ENCODE measurements around the gene PDS5A.
A peak's percentile ranks its signal among the peaks of the same experiment; 100 is the strongest.
"Not testable (repeated sequence)": the region's sequence is repeated elsewhere in the genome, so short reads cannot be mapped to it uniquely, and the experiment has no call there.

PDS5A gene

DNA sequence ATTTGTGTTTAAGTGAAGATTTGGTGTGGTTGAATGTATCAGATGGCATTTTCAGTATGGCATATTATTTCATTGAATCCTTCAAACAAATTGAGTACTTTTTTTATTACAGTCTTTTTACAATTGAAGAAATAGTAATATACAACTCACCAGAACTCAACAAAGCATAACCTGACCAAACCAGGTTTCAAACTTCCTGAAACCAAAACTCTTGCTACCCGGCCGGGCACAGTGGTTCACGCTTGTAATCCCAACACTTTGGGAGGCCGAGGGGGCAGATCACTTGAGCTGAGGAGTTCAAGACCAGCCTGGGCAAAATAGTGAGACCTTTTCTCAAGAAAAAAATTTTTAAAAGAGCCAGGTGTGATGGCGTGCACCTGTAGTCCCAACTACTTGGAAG lies 185.6 kb downstream of the PDS5A start:
- no peak for DNase-seq
- Histone ChIP-seq H4K8ac (ENCODE audit: low read depth, low read length) (no peak overlapping the region), H3K9ac (ENCODE audit: low read length) (no peak overlapping the region), H2BK12ac (ENCODE audit: low read length) (no peak overlapping the region), H3K14ac (ENCODE audit: low read length) (no peak overlapping the region), H4K12ac (ENCODE audit: low read depth, low read length) (no peak overlapping the region), H3K79me2 (ENCODE audit: control insufficient read depth, insufficient read depth, low read length, poor library complexity) (no peaks in the 10 kb centered on the region), H3K36me3 (ENCODE audit: control insufficient read depth in 1 of 2, insufficient read depth in 2 of 2, low read length in 2 of 2) (no peaks in the 10 kb centered on the region), H3K4me3 (ENCODE audit: low read depth, low read length) (no peak overlapping the region), H3K9me3 (ENCODE audit: insufficient read depth, low read depth, low read length) (no peaks in the 10 kb centered on the region), H3K4me2 (ENCODE audit: low read length) (no peak overlapping the region), H3K79me1 (ENCODE audit: low read length) (no peaks in the 10 kb centered on the region), H2AK5ac (ENCODE audit: low read length) (no peak overlapping the region), H2BK120ac (ENCODE audit: insufficient read depth, low read length, poor library complexity) (no peak overlapping the region), H3K4me1 (ENCODE audit: control insufficient read depth in 1 of 2, insufficient read depth in 2 of 2, low read length in 2 of 2) (no peaks in the 10 kb centered on the region), H3K27ac (ENCODE audit: low read depth, low read length) (no peak overlapping the region), H4K91ac (ENCODE audit: low read depth, low read length) (no peak overlapping the region), H2BK5ac (ENCODE audit: low read depth, low read length, poor library complexity) (no peak overlapping the region), H3K18ac (ENCODE audit: low read length) (no peak overlapping the region), H3K27me3 (ENCODE audit: insufficient read depth, low read length) (no peaks in the 10 kb centered on the region), H3K4ac (ENCODE audit: low read depth, low read length) (no peak overlapping the region), H3K23ac (ENCODE audit: low read length) (no peak overlapping the region), H2AFZ (ENCODE audit: insufficient read depth, low read length, poor library complexity) (no peak overlapping the region)
- WGBS (ENCODE audit: extremely low coverage, insufficient coverage, insufficient read length), result no CpG with 5 or more reads among the region's 5 CpGs

GRCh38 chr4:39786838-39787237 lies 190.9 kb downstream of the PDS5A start:
- no peaks in the 10 kb centered on the region for H3K9me3 ChIP-seq (ENCODE audit: insufficient read depth, low read depth, low read length)
- no peak for DNase-seq
- no peak overlapping the region for H3K18ac ChIP-seq (ENCODE audit: low read length)
- no peak overlapping the region for H3K4me2 ChIP-seq (ENCODE audit: low read length)
- H3K4ac ChIP-seq (ENCODE audit: low read depth, low read length), result no peak overlapping the region
- no CpG with 5 or more reads among the region's 4 CpGs for WGBS (ENCODE audit: extremely low coverage, insufficient coverage, insufficient read length)
- no peaks in the 10 kb centered on the region for H3K4me1 ChIP-seq (ENCODE audit: control insufficient read depth in 1 of 2, insufficient read depth in 2 of 2, low read length in 2 of 2)
- H2BK120ac ChIP-seq (ENCODE audit: insufficient read depth, low read length, poor library complexity), result no peak overlapping the region
- no peak overlapping the region for H3K4me3 ChIP-seq (ENCODE audit: low read depth, low read length)
- no peak overlapping the region for H3K23ac ChIP-seq (ENCODE audit: low read length)
- H3K9ac ChIP-seq (ENCODE audit: low read length), result no peak overlapping the region
- no peak overlapping the region for H3K27ac ChIP-seq (ENCODE audit: low read depth, low read length)
- H3K14ac ChIP-seq (ENCODE audit: low read length), result no peak overlapping the region
- no peak overlapping the region for H2BK5ac ChIP-seq (ENCODE audit: low read depth, low read length, poor library complexity)
- no peaks in the 10 kb centered on the region for H3K36me3 ChIP-seq (ENCODE audit: control insufficient read depth in 1 of 2, insufficient read depth in 2 of 2, low read length in 2 of 2)
- no peaks in the 10 kb centered on the region for H3K79me1 ChIP-seq (ENCODE audit: low read length)
- no peak overlapping the region for H2AFZ ChIP-seq (ENCODE audit: insufficient read depth, low read length, poor library complexity)
- H3K27me3 ChIP-seq (ENCODE audit: insufficient read depth, low read length), result no peaks in the 10 kb centered on the region
- no peak overlapping the region for H2AK5ac ChIP-seq (ENCODE audit: low read length)
- H2BK12ac ChIP-seq (ENCODE audit: low read length), result no peak overlapping the region
- no peaks in the 10 kb centered on the region for H3K79me2 ChIP-seq (ENCODE audit: control insufficient read depth, insufficient read depth, low read length, poor library complexity)
- H4K91ac ChIP-seq (ENCODE audit: low read depth, low read length), result no peak overlapping the region
- H4K8ac ChIP-seq (ENCODE audit: low read depth, low read length), result no peak overlapping the region
- no peak overlapping the region for H4K12ac ChIP-seq (ENCODE audit: low read depth, low read length)

- WGBS (ENCODE audit: extremely low coverage, insufficient coverage, insufficient read length), result no CpG with 5 or more reads among the region's 1 CpG
- Histone ChIP-seq H3K18ac (ENCODE audit: low read length) (no peak overlapping the region), H3K36me3 (ENCODE audit: control insufficient read depth in 1 of 2, insufficient read depth in 2 of 2, low read length in 2 of 2) (no peaks in the 10 kb centered on the region), H3K27ac (ENCODE audit: low read depth, low read length) (no peak overlapping the region), H3K4ac (ENCODE audit: low read depth, low read length) (no peak overlapping the region), H3K79me2 (ENCODE audit: control insufficient read depth, insufficient read depth, low read length, poor library complexity) (no peaks in the 10 kb centered on the region), H3K4me1 (ENCODE audit: control insufficient read depth in 1 of 2, insufficient read depth in 2 of 2, low read length in 2 of 2) (no peaks in the 10 kb centered on the region), H4K12ac (ENCODE audit: low read depth, low read length) (no peak overlapping the region), H3K79me1 (ENCODE audit: low read length) (no peaks in the 10 kb centered on the region), H2AK5ac (ENCODE audit: low read length) (no peak overlapping the region), H3K14ac (ENCODE audit: low read length) (no peak overlapping the region), H3K27me3 (ENCODE audit: insufficient read depth, low read length) (no peaks in the 10 kb centered on the region), H4K8ac (ENCODE audit: low read depth, low read length) (no peak overlapping the region), H2BK120ac (ENCODE audit: insufficient read depth, low read length, poor library complexity) (no peak overlapping the region), H2BK5ac (ENCODE audit: low read depth, low read length, poor library complexity) (no peak overlapping the region), H4K91ac (ENCODE audit: low read depth, low read length) (no peak overlapping the region), H3K9me3 (ENCODE audit: insufficient read depth, low read depth, low read length) (no peaks in the 10 kb centered on the region), H3K4me3 (ENCODE audit: low read depth, low read length) (no peak overlapping the region), H3K4me2 (ENCODE audit: low read length) (no peak overlapping the region), H2BK12ac (ENCODE audit: low read length) (no peak overlapping the region), H3K9ac (ENCODE audit: low read length) (no peak overlapping the region), H2AFZ (ENCODE audit: insufficient read depth, low read length, poor library complexity) (no peak overlapping the region), H3K23ac (ENCODE audit: low read length) (no peak overlapping the region)
- no peak for DNase-seq
Measured at GRCh38 chr4:39785083-39785482, 192.6 kb downstream of the PDS5A start.

- not testable (repeated sequence) for H3K9me3 ChIP-seq (ENCODE audit: insufficient read depth, low read depth, low read length); H3K79me2 ChIP-seq (ENCODE audit: control insufficient read depth, insufficient read depth, low read length, poor library complexity); H3K4ac ChIP-seq (ENCODE audit: low read depth, low read length); H3K18ac ChIP-seq (ENCODE audit: low read length); H4K91ac ChIP-seq (ENCODE audit: low read depth, low read length); H2BK5ac ChIP-seq (ENCODE audit: low read depth, low read length, poor library complexity); H3K14ac ChIP-seq (ENCODE audit: low read length); H3K27ac ChIP-seq (ENCODE audit: low read depth, low read length); H4K12ac ChIP-seq (ENCODE audit: low read depth, low read length); H3K79me1 ChIP-seq (ENCODE audit: low read length); H3K4me2 ChIP-seq (ENCODE audit: low read length); H2AK5ac ChIP-seq (ENCODE audit: low read length); H3K27me3 ChIP-seq (ENCODE audit: insufficient read depth, low read length); H3K23ac ChIP-seq (ENCODE audit: low read length); H3K4me3 ChIP-seq (ENCODE audit: low read depth, low read length); H3K9ac ChIP-seq (ENCODE audit: low read length); H3K4me1 ChIP-seq (ENCODE audit: control insufficient read depth in 1 of 2, insufficient read depth in 2 of 2, low read length in 2 of 2); H2AFZ ChIP-seq (ENCODE audit: insufficient read depth, low read length, poor library complexity); H2BK12ac ChIP-seq (ENCODE audit: low read length); H4K8ac ChIP-seq (ENCODE audit: low read depth, low read length); H2BK120ac ChIP-seq (ENCODE audit: insufficient read depth, low read length, poor library complexity); H3K36me3 ChIP-seq (ENCODE audit: control insufficient read depth in 1 of 2, insufficient read depth in 2 of 2, low read length in 2 of 2)
- peak; percentile 19 to 54 for DNase-seq
- WGBS (ENCODE audit: extremely low coverage, insufficient coverage, insufficient read length), result no CpG with 5 or more reads among the region's 2 CpGs
Measured at GRCh38 chr4:39781988-39782387, 195.7 kb downstream of the PDS5A start.
